ENCODE measurements around the gene APOBEC2.
"Not testable (repeated sequence)": the region's sequence is repeated elsewhere in the genome, so short reads cannot be mapped to it uniquely, and the experiment has no call there.

The APOBEC2 gene

DNA sequence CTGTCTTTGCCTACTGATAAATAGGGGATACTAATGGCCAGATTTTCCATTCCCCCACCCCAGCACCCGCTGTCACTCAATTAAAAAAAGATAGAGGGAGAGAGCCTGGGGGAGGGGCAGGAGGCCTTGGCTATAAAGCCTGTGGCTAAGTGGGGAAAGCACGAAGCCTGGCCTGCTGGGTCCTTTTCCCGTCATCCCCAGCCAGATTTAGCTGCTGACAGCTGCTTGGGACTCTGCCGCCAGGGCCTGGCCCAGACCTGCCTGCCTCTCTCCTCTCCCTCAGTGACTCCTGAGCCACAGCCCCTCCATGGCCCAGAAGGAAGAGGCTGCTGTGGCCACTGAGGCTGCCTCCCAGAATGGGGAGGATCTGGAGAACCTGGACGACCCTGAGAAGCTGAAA lies at the start of gene APOBEC2:
APOBEC2 (plus strand) TSS at position 162 of the 400 bp plus-strand sequence; CDS start at position 308, 146 bp downstream.
- peak; percentile 77 for DNase-seq

GRCh38 chr6:41006217-41006616 lies 46.8 kb upstream of the APOBEC2 start:
- DNase-seq: peak; percentile 55

DNA sequence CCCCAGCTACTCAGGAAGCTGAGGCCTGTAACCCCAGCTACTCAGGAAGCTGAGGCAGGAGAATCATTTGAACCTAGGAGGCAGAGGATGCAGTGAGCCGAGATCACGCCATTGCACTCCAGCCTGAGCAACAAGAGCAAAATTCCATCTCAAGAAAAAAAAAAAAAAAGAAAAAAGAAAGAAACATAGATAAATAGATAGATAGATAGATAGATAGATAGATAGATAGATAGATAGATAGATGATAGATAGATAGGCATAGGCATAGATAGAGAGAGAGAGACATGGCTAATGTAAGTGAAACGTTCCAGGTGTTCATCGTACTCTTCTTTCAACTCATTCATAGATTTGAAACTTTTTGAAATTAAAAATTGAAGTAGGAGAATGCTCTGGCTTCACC lies 46.0 kb upstream of the APOBEC2 start:
- DNase-seq: not testable (repeated sequence)

- no peak for DNase-seq
Measured at GRCh38 chr6:41008011-41008410, 45.0 kb upstream of the APOBEC2 start.

DNA sequence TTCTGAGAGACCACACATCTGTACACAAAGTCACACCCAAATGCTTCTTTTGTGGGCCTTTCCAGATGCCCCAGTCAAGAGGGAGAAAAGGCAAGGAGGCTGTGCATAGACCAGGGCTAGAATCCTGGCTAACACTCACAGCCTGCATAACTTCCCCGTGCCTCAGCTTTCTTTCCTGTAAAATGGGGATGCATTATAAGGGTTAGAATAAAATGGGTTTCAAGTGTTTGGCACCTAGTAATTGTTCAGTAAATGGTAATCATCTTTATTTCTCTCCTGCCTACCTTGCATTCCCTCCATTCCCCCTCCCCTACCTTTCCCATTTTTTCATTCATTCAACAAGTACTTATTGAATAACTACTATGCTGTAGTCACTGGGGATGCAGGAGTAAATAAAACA lies 43.3 kb upstream of the APOBEC2 start:
- DNase-seq: no peak

DNA sequence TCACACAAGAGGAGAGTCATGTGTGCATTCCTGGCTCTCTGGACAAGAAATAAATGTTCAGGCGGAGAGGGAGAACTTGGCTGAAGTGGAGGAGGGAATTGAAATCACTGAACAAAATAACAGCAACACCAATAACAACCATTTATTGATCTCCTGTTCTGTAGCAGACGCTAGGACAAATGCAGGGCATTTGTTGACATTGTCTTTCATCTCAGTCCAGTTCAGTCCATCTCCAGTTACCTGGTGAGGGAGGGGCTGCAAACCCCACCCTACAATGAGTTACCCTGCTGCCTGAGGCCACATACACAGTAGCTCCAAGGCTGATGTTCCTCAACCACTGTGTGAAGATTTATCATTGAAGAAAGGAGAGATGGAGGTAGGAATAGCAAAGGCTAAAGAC lies 41.3 kb upstream of the APOBEC2 start:
- no peak for DNase-seq

DNA sequence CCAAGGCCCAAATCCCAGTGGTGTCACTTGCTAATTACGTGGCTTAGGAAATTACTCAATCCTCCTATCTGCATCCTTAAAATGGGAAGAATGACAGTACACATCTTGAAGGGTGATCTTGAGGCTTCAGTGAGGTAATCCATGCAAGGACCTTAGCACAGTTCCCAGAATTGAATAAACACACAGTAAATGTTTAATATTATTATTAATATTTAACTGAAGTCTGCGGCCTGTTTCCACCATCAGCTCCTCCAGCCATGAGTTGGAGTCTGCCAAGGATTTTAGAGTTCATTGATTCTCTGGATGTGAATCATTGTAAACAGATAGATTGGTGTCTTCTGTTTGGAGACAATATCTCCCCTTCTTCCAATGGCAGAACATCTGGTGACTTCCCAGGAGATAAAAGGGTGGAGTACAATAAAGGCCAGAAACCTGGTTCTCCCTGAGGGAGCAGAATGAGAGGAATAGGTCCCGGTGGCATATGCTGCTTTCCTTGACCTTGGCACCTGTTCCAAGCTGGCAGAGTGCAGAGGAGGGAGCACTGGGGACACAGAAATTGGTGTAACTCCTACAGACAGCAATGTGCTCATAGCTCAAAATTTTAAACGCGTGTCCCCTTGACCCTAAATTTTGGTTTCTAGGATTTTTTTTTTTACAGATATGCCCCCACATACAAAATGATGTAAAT lies 39.4 kb upstream of the APOBEC2 start:
- no peak for DNase-seq

DNA sequence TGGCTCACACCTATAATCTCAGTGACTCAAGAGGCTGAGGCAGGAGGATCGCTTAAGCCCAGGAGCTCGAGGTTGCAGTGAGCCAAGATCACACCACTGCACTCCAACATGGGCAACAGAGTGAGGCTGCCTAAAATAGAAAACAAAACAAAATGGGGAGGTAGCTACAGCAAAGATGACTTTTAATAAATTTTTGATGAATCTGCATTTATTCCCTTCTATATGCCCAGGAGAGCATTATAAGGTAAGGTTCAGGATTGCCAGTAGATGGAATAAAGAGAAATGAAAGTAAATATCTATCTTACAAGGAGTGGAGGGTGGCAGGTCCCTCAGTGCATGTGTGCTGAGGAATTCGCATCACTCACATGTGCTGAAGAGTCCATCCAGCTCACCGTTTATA lies 38.2 kb upstream of the APOBEC2 start:
- DNase-seq: no peak

- not testable (repeated sequence) for DNase-seq
Measured at GRCh38 chr6:41015860-41016259, 37.1 kb upstream of the APOBEC2 start.

- DNase-seq: no peak
Measured at GRCh38 chr6:41017663-41018062, 35.3 kb upstream of the APOBEC2 start.

DNA sequence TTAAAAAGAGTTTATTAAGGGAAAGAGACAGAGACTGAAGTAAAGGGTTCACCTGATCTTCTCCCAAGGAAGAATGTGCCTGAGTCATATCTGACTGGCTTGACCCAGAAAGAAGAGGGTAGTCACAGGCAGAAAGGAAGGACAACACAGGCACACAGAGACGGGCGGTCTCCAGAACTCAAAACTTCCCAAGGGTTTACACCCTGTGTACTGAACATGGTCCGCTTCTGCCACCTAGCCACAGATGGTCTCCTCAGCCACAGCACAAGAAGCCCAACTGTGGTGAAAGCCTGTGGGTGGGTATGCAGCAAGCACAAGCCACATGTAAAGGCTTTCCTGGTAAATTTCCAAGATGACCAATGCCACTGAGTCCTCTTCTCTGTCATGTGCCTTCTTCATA lies 31.2 kb upstream of the APOBEC2 start:
- no peak for DNase-seq

GRCh38 chr6:41022294-41022693 lies 30.7 kb upstream of the APOBEC2 start:
- no peak for DNase-seq

DNA sequence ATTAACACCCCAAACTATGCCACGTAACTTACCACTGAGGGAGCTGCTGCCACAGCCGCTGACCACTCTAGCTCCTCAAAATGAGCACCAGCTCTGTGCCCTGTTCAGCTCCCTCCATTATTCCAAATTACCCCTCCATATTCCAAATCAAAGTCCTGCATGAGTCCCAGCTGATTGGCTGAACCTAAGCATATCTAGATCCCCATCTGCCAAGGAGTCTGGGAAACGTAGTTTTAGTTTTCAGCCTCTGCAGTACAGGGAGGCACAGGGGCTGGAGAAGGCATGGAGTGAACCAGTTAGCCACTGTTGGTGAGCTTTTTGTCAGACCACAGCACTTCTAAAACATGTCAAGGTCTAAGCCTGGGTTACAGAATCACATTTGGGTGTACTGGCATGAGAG lies 29.9 kb upstream of the APOBEC2 start:
- DNase-seq: no peak

DNA sequence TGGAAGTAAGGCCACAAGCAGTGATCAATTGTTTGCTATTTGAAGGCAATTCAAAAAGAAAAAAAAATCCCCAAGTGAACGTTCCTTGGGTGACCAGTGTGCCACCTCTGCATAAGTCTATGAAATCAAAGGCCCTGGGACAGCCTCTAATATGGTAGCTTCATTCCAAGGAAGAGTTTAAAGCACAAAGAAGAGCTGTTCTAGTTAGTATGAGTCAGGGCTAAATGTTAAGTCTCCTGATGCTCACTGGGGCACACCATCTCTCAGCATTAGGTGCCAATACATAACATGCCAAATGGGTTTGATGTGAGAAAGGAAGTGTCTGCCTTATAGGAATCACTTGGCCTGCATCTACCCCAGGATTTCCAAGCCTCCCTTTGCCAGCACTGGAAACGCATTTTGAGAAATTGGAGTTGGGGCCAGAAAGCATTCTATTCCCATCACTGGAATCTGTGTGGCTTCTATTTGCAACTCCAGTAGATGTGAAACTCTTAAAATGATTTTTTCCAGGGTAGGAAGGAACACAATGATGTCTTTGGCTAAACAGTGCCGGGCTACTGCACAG lies 27.0 kb upstream of the APOBEC2 start:
- DNase-seq: no peak

DNA sequence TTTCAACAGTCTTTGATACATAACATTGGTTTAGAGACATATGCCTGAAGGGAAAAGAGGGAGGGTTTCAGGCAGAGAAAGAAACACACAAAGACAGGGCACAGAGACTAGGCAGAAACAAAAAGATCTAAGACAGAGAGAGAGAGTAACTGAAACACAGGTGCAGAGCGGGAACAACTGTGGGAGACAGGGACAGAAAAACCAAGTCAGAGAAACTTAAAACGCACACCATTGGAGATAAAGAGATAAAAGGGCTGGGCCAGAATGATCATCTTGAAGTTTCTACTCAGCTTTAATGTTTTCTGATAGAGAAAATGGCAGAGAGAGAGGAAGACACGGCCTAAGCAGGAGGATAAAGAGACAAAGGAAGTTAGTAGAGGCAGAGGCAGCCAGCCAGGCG lies 25.8 kb upstream of the APOBEC2 start:
- no peak for DNase-seq

DNA sequence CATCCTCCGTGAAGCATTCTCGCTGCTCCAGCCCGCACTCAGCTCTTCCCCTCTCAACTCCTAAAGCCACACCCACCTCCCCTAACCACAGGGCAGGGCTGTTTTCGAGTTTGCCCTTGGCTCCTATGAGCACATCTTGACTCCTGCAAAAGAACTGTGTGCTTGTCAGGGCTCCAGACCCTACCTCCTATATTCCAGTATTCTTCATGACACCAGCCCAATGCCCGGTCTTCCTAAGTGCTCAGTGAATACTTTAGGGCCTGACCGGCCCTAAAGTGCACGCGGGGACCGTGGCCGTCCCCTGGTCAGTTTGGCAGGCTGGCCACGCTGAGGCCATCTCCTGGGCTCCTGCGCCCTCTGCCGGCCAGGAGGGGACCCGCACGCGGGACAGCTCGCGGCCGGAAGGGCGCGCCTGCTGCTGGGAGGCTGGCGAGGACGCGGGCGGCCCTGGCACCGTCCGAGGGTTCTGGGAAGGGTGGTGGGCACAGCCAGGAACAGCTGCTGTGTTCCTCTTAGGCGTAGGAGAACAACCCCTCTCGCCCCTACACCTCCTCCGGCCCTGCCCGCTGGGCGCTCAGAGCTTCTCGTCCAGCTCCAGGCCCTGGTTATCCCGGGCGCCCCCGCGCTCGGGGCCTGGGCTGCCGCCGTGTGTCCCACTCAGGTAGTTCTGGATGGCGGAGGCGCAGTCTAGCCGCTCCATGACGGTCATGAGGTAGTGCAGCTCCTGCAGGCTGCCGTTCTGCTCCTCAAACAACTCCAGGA lies 25.0 kb upstream of the APOBEC2 start:
- peak; percentile 76 for DNase-seq

GRCh38 chr6:41028561-41029412 lies 24.2 kb upstream of the APOBEC2 start:
- DNase-seq: no peak

GRCh38 chr6:41032830-41033229 lies 20.2 kb upstream of the APOBEC2 start:
- no peak for DNase-seq

DNA sequence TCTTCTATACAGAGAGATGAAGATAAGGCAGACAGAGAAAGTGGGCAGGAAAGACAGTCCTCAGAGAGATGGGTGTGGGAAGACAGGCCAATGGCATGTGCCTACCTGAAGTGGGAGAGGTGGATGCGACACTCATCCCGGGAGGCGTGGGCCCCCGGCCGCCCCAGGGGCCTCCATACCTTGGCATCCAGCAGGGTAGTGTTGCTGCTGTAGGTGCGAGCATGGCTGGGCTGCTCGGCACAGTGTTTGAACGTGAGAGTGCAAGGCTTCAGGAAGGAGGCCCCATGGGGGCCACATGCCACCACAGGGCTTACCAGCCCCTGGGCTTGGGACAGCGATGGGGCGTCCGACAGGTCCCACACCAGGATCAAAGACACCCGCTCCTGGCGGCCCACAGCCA lies 19.2 kb upstream of the APOBEC2 start:
- no peak for DNase-seq

GRCh38 chr6:41036186-41036585 lies 16.8 kb upstream of the APOBEC2 start:
- no peak for DNase-seq

DNA sequence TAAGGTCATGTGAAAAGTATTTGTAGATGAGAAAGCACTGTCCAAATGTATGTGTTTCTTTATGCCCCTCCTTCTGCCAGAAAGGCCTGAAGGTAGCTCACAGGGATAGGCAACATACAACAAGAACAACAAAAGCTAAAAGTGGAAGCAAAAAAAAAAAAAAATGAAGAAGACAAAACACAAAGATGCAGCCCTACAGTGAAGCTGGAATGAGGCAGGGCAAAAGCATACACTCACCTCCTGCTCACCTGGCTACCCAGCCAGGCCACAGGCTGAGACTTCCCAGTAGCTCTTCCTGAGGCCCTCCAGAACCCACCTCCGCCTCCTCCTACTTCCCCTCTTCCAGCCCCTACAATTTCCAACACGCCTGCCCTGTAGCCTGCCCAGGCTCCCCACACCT lies 16.4 kb upstream of the APOBEC2 start:
- DNase-seq: no peak

GRCh38 chr6:41037107-41037900 lies 15.7 kb upstream of the APOBEC2 start:
- DNase-seq: no peak

Measured in SHP77 treated with DMSO at 0.1 percent for 48 hours (cell line).